Measurements from ENCODE around the gene TSFM.

Gene TSFM

DNA sequence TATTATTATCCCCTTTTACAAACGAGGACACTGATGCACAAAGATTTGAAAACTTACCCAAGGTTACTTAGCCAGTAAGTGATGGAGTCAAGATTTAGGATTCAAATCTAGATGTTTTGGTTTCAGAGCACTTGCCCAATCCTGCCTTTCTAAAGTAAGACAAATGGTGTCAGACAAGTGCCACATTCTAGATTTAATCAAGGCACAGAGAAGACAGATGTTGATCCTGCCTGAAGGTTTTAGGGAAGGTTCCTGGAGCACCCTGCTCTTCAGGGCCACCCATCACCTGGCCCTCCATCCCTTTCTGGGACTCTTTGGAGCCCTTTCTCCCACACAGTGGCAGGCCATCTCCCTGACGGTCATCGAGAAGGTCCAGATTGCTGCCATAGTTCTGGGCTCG lies 24.8 kb upstream of the TSFM start:
- peaks cover 6% of the 10 kb centered on the region for H3K4me1 ChIP-seq (ENCODE audit: control insufficient read depth, insufficient read depth, low read length)
- H3K27me3 ChIP-seq (replicated peaks; ENCODE audit: control insufficient read depth, insufficient read depth, low read length) = peaks cover 13% of the 10 kb centered on the region
- no peak overlapping the region for H3K9ac ChIP-seq (ENCODE audit: low read length)
- H3K9me3 ChIP-seq (ENCODE audit: control insufficient read depth, low read length) = no peaks in the 10 kb centered on the region
- no peak for DNase-seq (ENCODE audit: low read depth)
- H3K36me3 ChIP-seq (ENCODE audit: control insufficient read depth, insufficient read depth, low read length, severe bottlenecking) = no peaks in the 10 kb centered on the region
- H3K4me3 ChIP-seq (ENCODE audit: low read length) = no peak overlapping the region

DNA sequence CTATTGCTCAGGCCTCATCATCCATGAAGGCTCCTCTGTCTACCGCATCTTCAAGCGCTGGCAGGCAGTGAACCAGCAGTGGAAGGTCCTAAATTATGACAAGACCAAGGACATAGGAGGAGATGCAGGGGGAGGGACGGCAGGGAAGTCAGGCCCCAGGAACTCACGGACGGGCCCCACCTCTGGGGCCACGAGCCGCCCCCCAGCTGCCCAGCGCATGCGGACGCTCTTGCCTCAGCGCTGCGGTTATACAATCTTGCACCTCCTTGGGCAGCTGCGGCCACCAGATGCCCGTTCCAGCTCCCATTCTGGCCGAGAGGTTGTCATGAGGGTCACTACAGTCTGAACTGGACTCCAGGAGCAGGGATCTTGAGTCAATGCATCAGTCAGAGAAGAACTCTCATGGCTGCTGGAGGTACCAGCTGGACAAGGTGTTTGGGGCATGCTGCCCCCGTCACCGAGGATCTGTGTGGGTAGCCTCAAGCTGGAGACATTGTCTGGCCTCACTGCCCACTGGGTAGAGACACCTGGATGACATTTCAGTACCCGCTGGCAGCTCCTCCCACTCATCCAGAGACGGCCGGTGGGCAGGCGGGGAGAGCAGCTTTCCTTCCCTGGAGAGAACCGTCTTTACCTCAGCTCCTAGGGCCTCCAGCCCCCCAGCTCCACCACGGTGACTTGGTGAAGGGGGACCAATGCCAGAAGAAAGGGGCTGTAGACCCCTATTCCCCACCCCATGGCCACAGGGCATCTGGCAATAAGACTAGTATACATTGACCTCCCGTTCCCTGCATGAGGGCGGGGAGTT lies 23.8 kb upstream of the TSFM start:
- peaks cover 17% of the 10 kb centered on the region for H3K27me3 ChIP-seq (replicated peaks; ENCODE audit: control insufficient read depth, insufficient read depth, low read length)
- no peaks in the 10 kb centered on the region for H3K36me3 ChIP-seq (ENCODE audit: control insufficient read depth, insufficient read depth, low read length, severe bottlenecking)

DNA sequence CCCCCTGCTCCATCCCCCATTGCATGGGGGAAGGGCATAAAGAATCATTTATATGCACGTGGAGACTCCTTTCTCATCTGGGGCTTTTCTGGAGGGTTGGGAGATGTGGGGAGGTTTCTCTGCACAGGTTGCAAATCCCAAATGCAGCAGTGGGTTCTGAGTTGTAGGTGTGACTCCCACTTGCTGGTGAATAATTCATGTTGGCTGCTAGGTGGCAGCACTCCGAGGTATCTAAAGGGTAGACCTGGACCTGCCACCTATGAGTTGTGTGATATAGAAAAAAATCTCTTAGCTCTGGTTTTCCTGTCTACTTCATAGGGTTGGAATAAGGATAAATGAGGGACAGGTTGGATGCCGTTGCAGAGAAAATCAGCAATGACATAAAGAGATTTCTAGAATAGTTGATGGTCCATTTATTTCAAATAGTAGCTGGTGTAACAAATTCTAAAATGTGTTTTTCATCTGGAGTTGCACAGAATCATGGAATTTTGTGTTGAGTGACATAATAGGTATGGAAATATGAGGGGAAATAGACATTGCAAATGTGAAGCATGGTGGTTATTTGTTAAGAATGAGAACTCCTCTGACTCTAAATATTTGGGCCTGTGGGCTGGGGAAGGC lies 23.1 kb upstream of the TSFM start:
- Histone ChIP-seq H3K4me1 (ENCODE audit: control insufficient read depth, insufficient read depth, low read length) (peaks cover 4% of the 10 kb centered on the region), H3K36me3 (ENCODE audit: control insufficient read depth, insufficient read depth, low read length, severe bottlenecking) (no peaks in the 10 kb centered on the region), H3K9ac (ENCODE audit: low read length) (no peak overlapping the region), H3K4me3 (ENCODE audit: low read length) (no peak overlapping the region), H3K27me3 (replicated peaks; ENCODE audit: control insufficient read depth, insufficient read depth, low read length) (peaks cover 22% of the 10 kb centered on the region), H3K9me3 (ENCODE audit: control insufficient read depth, low read length) (no peaks in the 10 kb centered on the region)
- DNase-seq (ENCODE audit: low read depth) = peak; percentile 34

More for the DNA sequence above, 23.8 kb upstream of the TSFM start:
- DNase-seq (ENCODE audit: low read depth) = no peak
- no peak overlapping the region for H3K9ac ChIP-seq (ENCODE audit: low read length)
- no peaks in the 10 kb centered on the region for H3K9me3 ChIP-seq (ENCODE audit: control insufficient read depth, low read length)
- H3K4me1 ChIP-seq (ENCODE audit: control insufficient read depth, insufficient read depth, low read length) = peaks cover 4% of the 10 kb centered on the region
- H3K4me3 ChIP-seq (ENCODE audit: low read length) = no peak overlapping the region

DNA sequence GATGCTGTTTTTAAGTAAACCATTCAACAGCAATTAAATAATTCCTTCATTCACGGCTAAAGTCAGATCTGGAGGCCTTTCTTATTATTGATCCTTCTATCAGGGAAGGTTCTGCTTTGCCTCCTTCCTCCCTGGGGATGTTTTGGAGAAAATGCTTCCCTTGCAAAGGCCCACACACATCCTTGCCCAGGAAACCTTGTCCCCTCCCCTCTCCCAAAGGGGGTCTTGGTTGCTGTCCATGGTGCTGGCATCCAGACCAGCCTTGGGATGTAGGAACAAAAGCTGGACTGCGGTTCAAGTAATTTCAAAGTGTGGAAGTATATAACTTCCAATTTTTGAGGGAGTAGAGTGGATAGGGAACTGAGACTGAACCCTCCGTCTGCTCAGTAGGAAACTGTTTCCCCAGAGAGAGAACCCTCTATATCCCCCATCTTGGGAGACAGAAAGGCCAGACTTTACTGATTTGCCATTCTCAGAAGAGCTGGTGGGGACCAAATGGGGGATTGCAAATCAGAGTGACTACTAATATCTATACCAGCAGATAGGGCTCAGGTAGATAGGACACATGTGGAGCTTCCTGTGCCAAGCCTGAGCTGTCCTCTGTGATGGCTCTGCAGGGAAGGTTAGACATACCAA lies 22.1 kb upstream of the TSFM start:
- H3K36me3 ChIP-seq (ENCODE audit: control insufficient read depth, insufficient read depth, low read length, severe bottlenecking) = no peaks in the 10 kb centered on the region
- H3K4me1 ChIP-seq (ENCODE audit: control insufficient read depth, insufficient read depth, low read length) = peaks cover 13% of the 10 kb centered on the region
- H3K4me3 ChIP-seq (ENCODE audit: low read length) = no peak overlapping the region
- H3K9me3 ChIP-seq (ENCODE audit: control insufficient read depth, low read length) = no peaks in the 10 kb centered on the region
- H3K9ac ChIP-seq (ENCODE audit: low read length) = no peak overlapping the region
- no peak for DNase-seq (ENCODE audit: low read depth)
- peaks cover 30% of the 10 kb centered on the region for H3K27me3 ChIP-seq (replicated peaks; ENCODE audit: control insufficient read depth, insufficient read depth, low read length)

DNA sequence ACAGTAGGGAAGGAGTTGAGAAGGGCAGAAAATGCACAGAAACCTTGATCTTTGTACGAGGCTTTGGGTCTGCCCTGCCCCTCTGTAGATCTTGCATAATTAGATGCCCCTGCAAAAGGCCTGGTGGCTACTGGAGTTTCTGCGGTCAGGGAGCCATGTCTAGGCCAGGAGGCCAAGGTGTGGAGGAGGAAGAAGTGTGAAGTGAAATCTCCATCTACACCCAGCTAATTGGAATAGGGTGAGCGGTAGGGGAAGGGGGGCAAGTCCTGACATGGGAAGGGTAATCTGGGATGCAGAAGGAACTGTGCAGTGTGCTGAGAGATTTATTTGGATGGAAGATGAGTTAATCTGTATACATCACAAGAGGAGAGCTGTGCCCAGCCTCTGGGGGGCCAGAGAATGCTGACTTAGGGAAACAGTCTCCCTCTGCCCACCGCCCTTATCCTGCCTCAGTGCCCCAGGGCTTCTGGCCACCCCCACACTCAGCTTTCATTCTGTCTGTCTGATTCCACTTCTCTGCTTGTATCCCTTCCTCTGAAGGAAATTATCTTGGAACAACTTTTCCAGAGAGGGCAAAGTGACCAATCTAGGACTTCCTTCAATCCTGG lies 21.1 kb upstream of the TSFM start:
- no peak for DNase-seq (ENCODE audit: low read depth)
- Histone ChIP-seq H3K9ac (ENCODE audit: low read length) (no peak overlapping the region), H3K4me1 (ENCODE audit: control insufficient read depth, insufficient read depth, low read length) (peaks cover 19% of the 10 kb centered on the region), H3K36me3 (ENCODE audit: control insufficient read depth, insufficient read depth, low read length, severe bottlenecking) (no peaks in the 10 kb centered on the region), H3K4me3 (ENCODE audit: low read length) (no peak overlapping the region), H3K27me3 (replicated peaks; ENCODE audit: control insufficient read depth, insufficient read depth, low read length) (peaks cover 38% of the 10 kb centered on the region), H3K9me3 (ENCODE audit: control insufficient read depth, low read length) (no peaks in the 10 kb centered on the region)

DNA sequence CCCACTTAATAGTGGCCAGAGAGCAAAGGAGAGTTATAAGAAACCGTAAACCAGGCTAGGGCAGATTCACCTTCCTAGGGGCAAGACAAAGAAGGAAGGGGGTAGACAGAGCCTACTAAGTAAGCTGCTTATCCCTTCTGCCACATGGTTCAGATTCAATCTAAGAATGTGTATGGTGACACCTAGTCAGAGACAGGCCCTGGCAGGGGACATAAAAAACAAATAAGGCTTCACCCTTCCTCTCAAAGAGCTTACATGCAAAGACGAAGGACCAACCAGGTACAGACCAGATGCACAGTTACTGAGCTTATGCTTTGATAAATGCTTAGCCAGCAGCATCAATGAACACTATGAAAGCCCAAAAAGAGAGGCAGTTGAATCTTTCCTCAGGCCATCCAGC lies 20.1 kb upstream of the TSFM start:
- Histone ChIP-seq H3K9ac (ENCODE audit: low read length) (no peak overlapping the region), H3K27me3 (replicated peaks; ENCODE audit: control insufficient read depth, insufficient read depth, low read length) (peaks cover 43% of the 10 kb centered on the region), H3K4me1 (ENCODE audit: control insufficient read depth, insufficient read depth, low read length) (peaks cover 28% of the 10 kb centered on the region), H3K36me3 (ENCODE audit: control insufficient read depth, insufficient read depth, low read length, severe bottlenecking) (no peaks in the 10 kb centered on the region), H3K4me3 (ENCODE audit: low read length) (no peak overlapping the region), H3K9me3 (ENCODE audit: control insufficient read depth, low read length) (no peaks in the 10 kb centered on the region)
- DNase-seq (ENCODE audit: low read depth) = no peak

DNA sequence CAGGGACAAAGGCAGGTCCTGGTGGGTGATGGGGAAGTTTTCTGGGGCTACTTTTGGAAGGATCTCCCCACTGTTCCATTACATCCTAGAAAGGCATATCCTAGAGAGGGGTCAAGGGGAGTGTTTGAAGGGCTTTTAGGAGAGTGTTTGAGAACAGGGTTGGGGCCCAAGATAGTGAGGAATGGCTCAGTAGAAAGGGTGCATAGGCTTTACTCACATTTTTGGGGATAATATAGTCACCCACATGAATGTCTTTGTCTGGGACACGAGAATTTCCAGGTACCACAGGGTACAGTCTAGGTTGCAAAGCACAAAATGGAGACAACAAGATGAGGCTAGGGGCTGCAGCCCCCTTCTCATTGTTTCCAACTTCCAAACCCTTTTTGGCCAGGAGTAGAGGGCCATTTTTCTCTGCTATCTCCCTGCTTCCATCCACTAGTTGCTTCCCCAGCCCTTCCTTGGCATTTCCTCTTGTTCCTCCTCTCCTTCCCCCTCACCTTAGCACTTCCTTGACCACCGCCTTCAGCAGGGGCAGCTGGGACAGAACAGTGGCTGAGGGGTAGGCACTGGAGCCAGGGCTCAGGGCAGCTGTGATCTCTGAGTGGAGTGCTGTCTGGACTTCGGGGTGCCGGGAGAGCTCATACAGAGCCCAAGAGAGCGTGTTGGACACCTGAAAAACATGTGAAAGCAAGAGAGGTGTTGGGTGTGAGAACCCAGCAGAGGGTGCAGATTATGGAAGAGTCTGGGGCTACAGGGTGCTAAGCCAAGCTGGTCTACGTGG lies 18.5 kb upstream of the TSFM start:
- no peaks in the 10 kb centered on the region for H3K9me3 ChIP-seq (ENCODE audit: control insufficient read depth, low read length)
- no peak overlapping the region for H3K4me3 ChIP-seq (ENCODE audit: low read length)
- no peak for DNase-seq (ENCODE audit: low read depth)
- H3K4me1 ChIP-seq (ENCODE audit: control insufficient read depth, insufficient read depth, low read length) = peaks cover 29% of the 10 kb centered on the region
- no peak overlapping the region for H3K9ac ChIP-seq (ENCODE audit: low read length)
- peaks cover 10% of the 10 kb centered on the region for H3K36me3 ChIP-seq (ENCODE audit: control insufficient read depth, insufficient read depth, low read length, severe bottlenecking)
- H3K27me3 ChIP-seq (replicated peaks; ENCODE audit: control insufficient read depth, insufficient read depth, low read length) = peaks cover 44% of the 10 kb centered on the region

DNA sequence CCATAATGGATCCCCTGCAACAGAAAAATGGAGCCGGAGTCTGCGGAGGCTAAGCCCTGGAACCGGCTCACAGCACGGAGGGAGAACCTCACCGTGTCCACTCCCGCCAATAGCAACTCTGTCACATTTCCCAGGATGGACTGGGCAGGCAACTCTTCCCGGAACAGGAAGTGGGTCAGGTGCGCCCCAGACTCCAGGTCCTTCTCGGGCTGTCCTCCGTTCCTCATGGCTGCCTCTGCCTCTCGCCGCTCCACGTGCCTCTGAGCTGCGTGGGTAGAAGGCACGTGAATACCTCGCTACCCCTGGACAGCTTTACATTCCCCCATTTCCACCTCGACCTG lies 18.0 kb upstream of the TSFM start:
- Histone ChIP-seq H3K9me3 (ENCODE audit: control insufficient read depth, low read length) (no peaks in the 10 kb centered on the region), H3K36me3 (ENCODE audit: control insufficient read depth, insufficient read depth, low read length, severe bottlenecking) (peaks cover 16% of the 10 kb centered on the region), H3K4me3 (ENCODE audit: low read length) (peak overlapping the region; percentile 61), H3K9ac (ENCODE audit: low read length) (no peak overlapping the region), H3K4me1 (ENCODE audit: control insufficient read depth, insufficient read depth, low read length) (peaks cover 29% of the 10 kb centered on the region), H3K27me3 (replicated peaks; ENCODE audit: control insufficient read depth, insufficient read depth, low read length) (peaks cover 44% of the 10 kb centered on the region)
- DNase-seq (ENCODE audit: low read depth) = no peak

DNA sequence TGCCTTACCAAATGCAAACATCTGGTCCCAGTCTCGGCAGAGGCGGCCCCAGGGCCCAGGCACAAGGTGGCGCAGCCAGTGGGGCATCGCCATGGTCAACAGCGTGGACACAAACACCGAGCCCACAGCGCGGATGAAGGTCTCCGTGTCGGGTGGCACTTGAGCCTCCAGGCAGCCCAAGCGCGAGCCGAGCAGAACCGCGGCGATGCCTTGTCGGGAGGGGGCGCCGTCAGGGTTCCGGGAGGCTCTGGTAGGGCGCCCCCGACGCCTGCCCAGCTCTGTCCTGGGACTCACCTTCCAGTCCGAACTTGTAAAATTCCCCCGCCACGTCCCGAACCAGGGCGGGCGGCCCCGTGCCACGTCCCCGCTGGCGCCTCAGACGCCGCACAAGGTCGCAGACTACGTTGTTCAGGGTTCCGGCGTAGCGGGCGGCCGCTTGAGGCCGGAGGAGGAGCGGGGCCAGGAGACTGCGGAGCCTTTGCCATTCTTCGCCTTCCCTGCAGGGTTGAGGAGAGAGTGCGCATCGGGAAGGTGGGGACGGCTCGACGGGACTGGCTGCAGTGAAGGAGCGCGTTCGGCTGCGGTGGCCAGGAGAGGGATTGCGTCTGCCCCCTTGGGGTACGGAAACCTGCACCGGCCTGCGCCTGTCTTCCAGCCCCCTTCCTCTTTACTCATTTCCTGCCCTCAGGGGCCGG lies 17.4 kb upstream of the TSFM start:
- Histone ChIP-seq H3K4me3 (ENCODE audit: low read length) (peak overlapping the region; percentile 61), H3K4me1 (ENCODE audit: control insufficient read depth, insufficient read depth, low read length) (peaks cover 29% of the 10 kb centered on the region), H3K9ac (ENCODE audit: low read length) (no peak overlapping the region), H3K36me3 (ENCODE audit: control insufficient read depth, insufficient read depth, low read length, severe bottlenecking) (peaks cover 21% of the 10 kb centered on the region), H3K27me3 (replicated peaks; ENCODE audit: control insufficient read depth, insufficient read depth, low read length) (peaks cover 44% of the 10 kb centered on the region), H3K9me3 (ENCODE audit: control insufficient read depth, low read length) (no peaks in the 10 kb centered on the region)
- DNase-seq (ENCODE audit: low read depth) = peak; percentile 55

DNA sequence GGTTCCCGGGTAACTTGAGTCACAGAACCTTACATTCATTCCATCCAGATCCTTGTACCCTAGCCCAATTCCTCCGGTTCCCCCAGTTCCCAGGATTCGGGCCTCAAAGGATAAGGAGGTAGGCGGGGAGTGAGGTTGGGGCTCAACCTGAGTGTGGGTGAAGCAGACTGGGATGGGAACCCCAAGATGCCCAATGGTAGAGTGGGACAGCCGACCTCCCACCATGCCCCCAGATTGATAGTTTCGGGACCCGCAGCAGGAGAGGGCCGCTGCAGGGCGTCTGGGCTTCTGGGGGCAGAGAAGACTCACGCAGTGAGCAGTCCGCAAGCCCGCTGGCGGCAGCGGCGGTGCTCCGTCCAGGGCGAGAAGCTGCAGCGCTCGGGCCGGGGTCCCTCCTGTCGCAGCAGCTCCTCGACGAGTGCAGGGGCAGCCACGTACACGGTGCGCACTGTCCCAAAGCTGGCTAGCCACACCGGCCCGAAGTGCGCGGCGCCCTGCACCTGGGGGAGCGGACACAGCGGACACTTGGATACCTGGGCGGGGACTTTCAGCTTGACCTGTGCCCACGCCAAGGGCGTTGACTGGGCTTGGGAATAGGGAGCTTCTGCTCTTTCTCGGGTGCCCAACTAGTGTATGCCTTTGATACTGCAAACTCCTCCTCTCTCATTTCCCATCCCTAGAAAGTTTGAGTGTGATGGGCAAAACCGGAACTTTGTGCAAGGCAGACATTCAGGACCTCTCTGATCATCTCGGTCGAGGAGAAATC lies 16.7 kb upstream of the TSFM start:
- peak overlapping the region; percentile 38 for H3K4me3 ChIP-seq (ENCODE audit: low read length)
- H3K9ac ChIP-seq (ENCODE audit: low read length) = no peak overlapping the region
- H3K9me3 ChIP-seq (ENCODE audit: control insufficient read depth, low read length) = no peaks in the 10 kb centered on the region
- DNase-seq (ENCODE audit: low read depth) = no peak
- H3K4me1 ChIP-seq (ENCODE audit: control insufficient read depth, insufficient read depth, low read length) = peaks cover 32% of the 10 kb centered on the region
- peaks cover 26% of the 10 kb centered on the region for H3K36me3 ChIP-seq (ENCODE audit: control insufficient read depth, insufficient read depth, low read length, severe bottlenecking)
- peaks cover 43% of the 10 kb centered on the region for H3K27me3 ChIP-seq (replicated peaks; ENCODE audit: control insufficient read depth, insufficient read depth, low read length)

Data from adipocyte (in vitro differentiated cells).